Measurements from ENCODE around the gene ITIH4. TPM values are rescaled to one million over a fixed set of nuclear protein-coding genes. Genes with fewer than 3 reads are reported as not detected.

ITIH4 gene
- total RNA-seq, 1 experiment from 2014 or later = 1.5 TPM

DNA sequence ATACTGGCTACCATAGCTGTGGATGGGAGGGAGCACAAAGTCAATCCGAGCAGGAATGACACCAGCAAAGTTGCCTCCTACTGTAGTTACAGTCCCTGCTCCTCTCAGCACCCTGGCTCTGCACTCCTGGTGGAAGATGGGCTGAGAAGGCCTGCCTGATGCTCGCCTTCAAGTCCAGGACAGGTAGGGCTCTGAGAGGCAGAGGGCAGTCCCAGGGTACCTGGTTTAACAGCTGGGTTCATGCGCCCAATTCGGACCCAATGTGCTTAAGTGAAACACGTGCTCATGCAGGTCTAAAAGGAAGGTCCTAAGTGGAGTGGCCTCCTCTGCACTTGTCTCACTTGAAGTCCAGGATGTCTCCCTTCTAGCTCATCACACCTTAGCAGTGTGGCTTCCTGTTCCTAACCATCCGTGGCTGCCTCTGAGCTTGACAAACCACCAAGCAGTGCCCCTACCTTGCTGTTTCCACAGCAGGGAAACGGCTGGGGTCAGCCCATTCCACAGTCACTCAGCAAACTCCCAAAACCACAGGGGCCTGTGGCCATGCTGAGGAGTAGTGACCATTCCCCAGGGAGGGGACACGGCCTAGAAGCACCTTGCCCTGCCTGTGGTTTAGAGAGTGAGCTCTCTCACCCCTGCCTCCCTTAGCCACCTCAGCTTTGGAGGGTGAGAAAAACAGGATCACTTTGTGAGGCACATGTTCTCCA, 8.2 kb upstream of the ITIH4 start:
- in situ Hi-C loops (cut with HindIII; ENCODE audit: low pct_unique_long_range_greater_than_20kb, low sequenced_read_pairs) = no loop called here
- H3K4me3 ChIP-seq (ENCODE audit: low read depth in 2 of 2, low read length in 2 of 2) = no peak overlapping the region
- H3K27me3 ChIP-seq (ENCODE audit: control insufficient read depth, insufficient read depth, low read length) = no peaks in the 10 kb centered on the region
- no peaks in the 10 kb centered on the region for H3K4me1 ChIP-seq (ENCODE audit: control insufficient read depth, insufficient read depth, low read length)
- intact Hi-C loops (cut with micrococcal nuclease; ENCODE audit: unreplicated experiment) = no loop called here
- no peak overlapping the region for H3K27ac ChIP-seq (ENCODE audit: low read length)
- POLR2A ChIA-PET = no interaction called here
- no peaks in the 10 kb centered on the region for H3K9me3 ChIP-seq (ENCODE audit: control insufficient read depth, insufficient read depth, low read depth, low read length)
- TF ChIP-seq REST (IDR thresholded peaks at IDR 0.05; ENCODE audit: insufficient read depth in 1 of 2, low read depth in 2 of 2, low read length in 1 of 2) (no peak), TCF7L2 (IDR thresholded peaks at IDR 0.05; ENCODE audit: low read depth, low read length) (no peak), SIN3A (IDR thresholded peaks at IDR 0.05; ENCODE audit: borderline replicate concordance, insufficient read depth, low read depth, low read length) (no peak), CTCF (IDR thresholded peaks at IDR 0.05) (no peak), POLR2AphosphoS5 (IDR thresholded peaks at IDR 0.05; ENCODE audit: low read depth, low read length) (no peak)
- H3K36me3 ChIP-seq (ENCODE audit: control insufficient read depth, insufficient read depth, low read length) = no peaks in the 10 kb centered on the region
- BruUV-seq (replicated peaks) = no TSS peak
- ATAC-seq (no peak), DNase-seq (ENCODE audit: low read depth, low spot score) (no peak)
- CTCF ChIA-PET = no interaction called here

DNA sequence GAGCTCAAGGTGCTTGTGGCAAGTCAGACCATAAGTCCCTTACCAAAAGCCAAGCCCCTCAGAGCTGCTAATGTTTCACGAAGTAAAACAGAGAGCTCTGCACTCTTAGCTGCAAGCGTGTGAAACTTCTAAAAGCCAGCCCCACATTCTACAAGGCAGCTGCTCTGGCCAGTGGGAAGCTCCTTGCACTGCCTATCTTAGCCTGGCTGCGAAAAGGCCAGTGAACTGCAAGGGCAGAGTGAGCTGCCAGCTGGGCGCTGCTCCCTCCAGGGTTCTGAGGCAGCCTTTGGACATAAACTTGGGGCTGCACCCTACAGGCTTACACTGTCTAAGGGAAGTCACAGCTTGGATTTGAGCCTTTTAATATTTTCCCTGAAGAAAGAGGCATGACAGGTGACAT, 6.5 kb upstream of the ITIH4 start:
- CTCF ChIA-PET = no interaction called here
- no peak overlapping the region for H3K4me3 ChIP-seq (ENCODE audit: low read depth in 2 of 2, low read length in 2 of 2)

More for the DNA sequence above, 6.5 kb upstream of the ITIH4 start:
- Histone ChIP-seq H3K9me3 (ENCODE audit: control insufficient read depth, insufficient read depth, low read depth, low read length) (no peaks in the 10 kb centered on the region), H3K27me3 (ENCODE audit: control insufficient read depth, insufficient read depth, low read length) (no peaks in the 10 kb centered on the region), H3K4me1 (ENCODE audit: control insufficient read depth, insufficient read depth, low read length) (no peaks in the 10 kb centered on the region), H3K36me3 (ENCODE audit: control insufficient read depth, insufficient read depth, low read length) (no peaks in the 10 kb centered on the region), H3K27ac (ENCODE audit: low read length) (no peak overlapping the region)
- in situ Hi-C loops (cut with HindIII; ENCODE audit: low pct_unique_long_range_greater_than_20kb, low sequenced_read_pairs) = no loop called here
- POLR2A ChIA-PET = no interaction called here
- BruUV-seq (replicated peaks) = no TSS peak
- no peak for DNase-seq (ENCODE audit: low read depth, low spot score)
- TF ChIP-seq TCF7L2 (IDR thresholded peaks at IDR 0.05; ENCODE audit: low read depth, low read length) = no peak
- no peak for TF ChIP-seq CTCF (IDR thresholded peaks at IDR 0.05)
- no peak for TF ChIP-seq REST (IDR thresholded peaks at IDR 0.05; ENCODE audit: insufficient read depth in 1 of 2, low read depth in 2 of 2, low read length in 1 of 2)
- TF ChIP-seq POLR2AphosphoS5 (IDR thresholded peaks at IDR 0.05; ENCODE audit: low read depth, low read length) = no peak
- no peak for TF ChIP-seq SIN3A (IDR thresholded peaks at IDR 0.05; ENCODE audit: borderline replicate concordance, insufficient read depth, low read depth, low read length)
- ATAC-seq = no peak
- intact Hi-C loops (cut with micrococcal nuclease; ENCODE audit: unreplicated experiment) = no loop called here
